PC-9 (cell line): ENCODE results near the gene WFIKKN2. TPM values are rescaled to one million over a fixed set of nuclear protein-coding genes. Genes with fewer than 3 reads are reported as not detected.

Source experiments
- BruUV-seq: library from RNA; stranded (reverse); fragments of 400-500 nt; replicated peaks from 2 replicates; lab custom pipeline; 2021; lab: Mats Ljungman, UMichigan
- CTCF ChIA-PET: fragments of 300-600 bp; sonication (Branson Sonifier 250); formaldehyde crosslinking; loops from one replicate; lab custom pipeline; 2022; ENCODE audit warnings: antibody characterized with exemption; lab: Charles Lee
- POLR2A ChIA-PET: fragments of 300-600 bp; sonication (Branson Sonifier 250); formaldehyde crosslinking; loops from one replicate; lab custom pipeline; 2022; ENCODE audit warnings: antibody characterized with exemption; ENCODE audit not compliant: unreplicated experiment; lab: Charles Lee
- DNase-seq, 2 experiments: peaks; one replicate each; pipeline versions ENCODE4 v3.0.0 to v3.0.0-alpha.2; 2015 to 2022; ENCODE audit warnings: mixed read lengths in 1 of 2
- H2AFZ ChIP-seq: fragments of 200-600 bp; sonication (generic); 2 replicates; pipeline ENCODE4 v1.8.1; 2017; ENCODE audit warnings: antibody characterized with exemption
- H3F3A ChIP-seq: fragments of 200-600 bp; sonication (generic); 2 replicates; pipeline ENCODE4 v1.8.1; 2017; ENCODE audit warnings: antibody characterized with exemption, mild to moderate bottlenecking, low read depth; ENCODE audit not compliant: insufficient read depth
- H3K27ac ChIP-seq: fragments of 200-600 bp; sonication (generic); 2 replicates; pipeline ENCODE4 v1.6.1; 2016; ENCODE audit warnings: mixed run types
- H3K27me3 ChIP-seq: fragments of 200-600 bp; sonication (generic); 2 replicates; pipeline ENCODE4 v1.6.1; 2016; ENCODE audit warnings: low read depth, mixed run types; ENCODE audit not compliant: insufficient read depth
- H3K36me3 ChIP-seq: fragments of 200-600 bp; sonication (generic); 2 replicates; pipeline ENCODE4 v1.6.1; 2016; ENCODE audit warnings: low read depth, mixed run types
- H3K4me1 ChIP-seq: fragments of 200-600 bp; sonication (generic); replicated peaks from 2 replicates; pipeline ENCODE4 v1.6.1; 2016; ENCODE audit warnings: mixed run types; ENCODE audit not compliant: insufficient read depth
- H3K4me2 ChIP-seq: fragments of 200-600 bp; sonication (generic); 2 replicates; pipeline ENCODE4 v1.6.1; 2017; ENCODE audit warnings: mixed run types
- H3K4me3 ChIP-seq: fragments of 200-600 bp; sonication (generic); 2 replicates; pipeline ENCODE4 v1.6.1; 2016; ENCODE audit warnings: mixed run types
- H3K79me2 ChIP-seq: fragments of 200-600 bp; sonication (generic); 2 replicates; pipeline ENCODE4 v1.6.1; 2017; ENCODE audit warnings: low read depth, mixed run types
- H3K9me2 ChIP-seq: fragments of 200-600 bp; sonication (generic); 2 replicates; pipeline ENCODE4 v1.8.1; 2017; ENCODE audit warnings: mild to moderate bottlenecking; ENCODE audit not compliant: insufficient read depth
- H3K9me3 ChIP-seq: fragments of 200-600 bp; sonication (generic); 2 replicates; pipeline ENCODE4 v1.8.1; 2016; ENCODE audit warnings: low read depth; ENCODE audit not compliant: insufficient read depth
- H4K20me1 ChIP-seq: fragments of 200-600 bp; sonication (generic); 2 replicates; pipeline ENCODE4 v1.8.1; 2017; ENCODE audit not compliant: insufficient read depth
- EZH2 ChIP-seq: fragments of 200-600 bp; sonication (generic); IDR thresholded peaks from 2 replicates; pipeline ENCODE4 v1.8.0; 2017; ENCODE audit warnings: antibody characterized with exemption, low read depth
- intact Hi-C: fragments of 100-400 bp; cut with micrococcal nuclease; formaldehyde crosslinking; loops from one replicate; pipeline ENCODE4 v1.10.0; 2022; ENCODE audit not compliant: unreplicated experiment
- total RNA-seq: library from RNA; stranded (reverse); gene quantifications from 2 replicates; pipeline ENCODE4 v1.2.3, GENCODE V29; 2021
- TF ChIP-seq, protein P1 (sequence below): fragments of 200-600 bp; sonication (generic); conservative IDR thresholded peaks from 2 replicates; pipeline ENCODE4 v1.6.1; 2017; ENCODE audit warnings: mixed run types, antibody characterized with exemption, mild to moderate bottlenecking, moderate library complexity

Gene WFIKKN2
- total RNA-seq, 1 experiment from 2014 or later, result not detected

DNA sequence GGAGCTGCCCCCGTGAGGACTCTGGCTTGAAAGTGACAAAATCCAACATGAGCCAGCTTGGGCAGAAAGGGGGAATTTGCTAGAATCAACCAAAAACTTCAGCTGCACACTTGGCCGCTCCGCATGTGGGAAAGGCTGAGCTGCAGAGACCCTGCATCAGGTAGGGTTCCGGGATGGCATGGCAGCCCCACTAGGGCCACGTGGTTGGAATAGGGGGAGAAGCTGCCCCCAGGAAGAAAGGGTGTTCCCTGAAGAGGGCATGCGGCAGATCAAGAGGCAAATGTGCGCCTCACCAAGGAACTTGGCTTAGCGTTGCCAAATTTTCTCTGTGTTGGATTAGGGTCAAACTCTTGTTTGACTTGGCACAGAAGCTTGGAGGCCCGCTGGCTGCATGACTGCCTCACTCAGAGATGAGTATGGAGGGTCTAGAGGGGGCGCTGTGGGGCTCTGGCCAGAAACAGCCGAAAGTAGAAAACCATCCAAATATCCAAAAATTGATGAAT lies 29.2 kb upstream of the WFIKKN2 start:
- no peaks in the 10 kb centered on the region for H3K9me3 ChIP-seq
- POLR2A ChIA-PET, result no interaction called here
- no peak overlapping the region for H3K27ac ChIP-seq
- no peak overlapping the region for H2AFZ ChIP-seq
- no TSS peak for BruUV-seq
- H3K9me2 ChIP-seq, result no peaks in the 10 kb centered on the region
- no peak overlapping the region for H3K4me3 ChIP-seq
- H3K4me1 ChIP-seq, result no peaks in the 10 kb centered on the region
- H4K20me1 ChIP-seq, result no peaks in the 10 kb centered on the region
- CTCF ChIA-PET, result no interaction called here
- no peaks in the 10 kb centered on the region; the same call in 1 of the 2 replicates for H3F3A ChIP-seq
- H3K27me3 ChIP-seq, result no peaks in the 10 kb centered on the region
- no peak overlapping the region for H3K4me2 ChIP-seq
- no peaks in the 10 kb centered on the region for H3K79me2 ChIP-seq
- TF ChIP-seq, protein P1, sequence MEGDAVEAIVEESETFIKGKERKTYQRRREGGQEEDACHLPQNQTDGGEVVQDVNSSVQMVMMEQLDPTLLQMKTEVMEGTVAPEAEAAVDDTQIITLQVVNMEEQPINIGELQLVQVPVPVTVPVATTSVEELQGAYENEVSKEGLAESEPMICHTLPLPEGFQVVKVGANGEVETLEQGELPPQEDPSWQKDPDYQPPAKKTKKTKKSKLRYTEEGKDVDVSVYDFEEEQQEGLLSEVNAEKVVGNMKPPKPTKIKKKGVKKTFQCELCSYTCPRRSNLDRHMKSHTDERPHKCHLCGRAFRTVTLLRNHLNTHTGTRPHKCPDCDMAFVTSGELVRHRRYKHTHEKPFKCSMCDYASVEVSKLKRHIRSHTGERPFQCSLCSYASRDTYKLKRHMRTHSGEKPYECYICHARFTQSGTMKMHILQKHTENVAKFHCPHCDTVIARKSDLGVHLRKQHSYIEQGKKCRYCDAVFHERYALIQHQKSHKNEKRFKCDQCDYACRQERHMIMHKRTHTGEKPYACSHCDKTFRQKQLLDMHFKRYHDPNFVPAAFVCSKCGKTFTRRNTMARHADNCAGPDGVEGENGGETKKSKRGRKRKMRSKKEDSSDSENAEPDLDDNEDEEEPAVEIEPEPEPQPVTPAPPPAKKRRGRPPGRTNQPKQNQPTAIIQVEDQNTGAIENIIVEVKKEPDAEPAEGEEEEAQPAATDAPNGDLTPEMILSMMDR, result no peak; the same call in 1 of the 2 replicates
- intact Hi-C loops, result no loop called here
- no peak for DNase-seq
- H3K36me3 ChIP-seq, result no peaks in the 10 kb centered on the region

DNA sequence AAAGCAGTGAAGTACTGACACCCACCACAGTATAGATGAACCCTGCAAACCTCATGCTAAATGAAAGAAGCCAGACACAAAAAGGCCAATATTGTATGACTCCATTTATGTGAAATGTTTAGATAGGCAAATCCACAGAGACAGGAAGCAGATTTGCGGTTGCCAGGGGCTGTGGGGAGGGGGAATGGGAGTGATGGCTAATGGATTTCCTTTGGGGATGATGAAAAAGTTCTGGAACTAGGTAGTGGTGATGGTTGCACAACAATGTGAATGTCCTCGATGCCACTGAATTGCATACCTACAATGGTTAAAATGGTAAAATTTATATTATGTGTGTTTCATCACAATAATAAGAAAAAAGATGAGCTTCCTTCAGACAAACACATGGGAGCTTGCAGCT lies 28.4 kb upstream of the WFIKKN2 start:
- no peaks in the 10 kb centered on the region; the same call in 1 of the 2 replicates for H3F3A ChIP-seq
- no peak overlapping the region for H3K4me2 ChIP-seq
- no peak for DNase-seq
- TF ChIP-seq, protein P1, result no peak
- TF ChIP-seq EZH2, result no peak
- H4K20me1 ChIP-seq, result no peaks in the 10 kb centered on the region
- BruUV-seq, result no TSS peak
- H2AFZ ChIP-seq, result no peak overlapping the region
- intact Hi-C loops, result no loop called here
- no peaks in the 10 kb centered on the region for H3K36me3 ChIP-seq
- H3K4me1 ChIP-seq, result no peaks in the 10 kb centered on the region
- H3K9me3 ChIP-seq, result no peaks in the 10 kb centered on the region
- H3K27ac ChIP-seq, result no peak overlapping the region
- no peak overlapping the region for H3K4me3 ChIP-seq
- H3K79me2 ChIP-seq, result no peaks in the 10 kb centered on the region
- no peaks in the 10 kb centered on the region for H3K27me3 ChIP-seq
- H3K9me2 ChIP-seq, result no peaks in the 10 kb centered on the region
- CTCF ChIA-PET, result no interaction called here
- POLR2A ChIA-PET, result no interaction called here

DNA sequence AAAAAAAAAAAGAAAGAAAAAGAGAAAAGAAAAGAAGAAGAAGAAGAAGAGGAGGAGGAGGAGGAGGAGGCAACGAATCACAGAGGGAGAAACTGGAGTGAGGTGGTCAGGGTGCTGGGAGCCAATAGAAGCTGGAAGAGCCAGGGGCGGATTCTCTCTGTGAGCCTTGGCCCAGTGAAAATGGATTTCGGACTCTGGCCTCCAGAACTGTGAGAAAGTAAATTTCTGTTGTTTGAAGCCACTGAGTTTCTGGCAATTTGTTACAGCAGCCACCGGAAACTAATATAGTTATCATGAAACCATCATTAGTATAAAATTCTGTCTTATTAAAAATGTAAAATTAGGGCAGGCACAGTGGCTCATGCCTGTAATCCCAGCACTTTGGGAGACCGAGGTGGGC lies 27.7 kb upstream of the WFIKKN2 start:
- Histone ChIP-seq H4K20me1 (no peaks in the 10 kb centered on the region), H3K9me3 (no peaks in the 10 kb centered on the region), H3K36me3 (no peaks in the 10 kb centered on the region), H3K4me1 (no peaks in the 10 kb centered on the region), H3K4me2 (no peak overlapping the region), H3F3A (no peaks in the 10 kb centered on the region; the same call in 1 of the 2 replicates), H3K4me3 (no peak overlapping the region), H2AFZ (no peak overlapping the region), H3K27ac (no peak overlapping the region), H3K79me2 (no peaks in the 10 kb centered on the region), H3K9me2 (no peaks in the 10 kb centered on the region), H3K27me3 (no peaks in the 10 kb centered on the region)
- DNase-seq, result no peak
- TF ChIP-seq, protein P1, result no peak
- TF ChIP-seq EZH2, result no peak
- POLR2A ChIA-PET, result no interaction called here
- no TSS peak for BruUV-seq
- CTCF ChIA-PET, result no interaction called here
- intact Hi-C loops, result no loop called here
